GM12873 (cell line): ENCODE data around the gene NES.

Experiments
- CTCF ChIP-seq: IDR thresholded peaks from 2 replicates; pipeline ENCODE4 v1.5.1; 2012; ENCODE audit warnings: low read depth, mild to moderate bottlenecking, moderate library complexity, low read length, control low read depth; ENCODE audit not compliant: insufficient read depth; ENCODE audit errors: missing control alignments

Gene NES

GRCh38 chr1:156626079-156626438, 51.1 kb downstream of the NES start:
- no peak for TF ChIP-seq CTCF

- TF ChIP-seq CTCF = peak; percentile 91
Measured at GRCh38 chr1:156625436-156626078, 51.6 kb downstream of the NES start.

GRCh38 chr1:156624814-156625435, 52.3 kb downstream of the NES start:
- no peak for TF ChIP-seq CTCF

GRCh38 chr1:156623946-156624813, 53.0 kb downstream of the NES start:
- TF ChIP-seq CTCF = peak; percentile 54

GRCh38 chr1:156622581-156623297, 54.5 kb downstream of the NES start:
- no peak for TF ChIP-seq CTCF

GRCh38 chr1:156619582-156619955, 57.6 kb downstream of the NES start:
- no peak for TF ChIP-seq CTCF

GRCh38 chr1:156618853-156619581, 58.2 kb downstream of the NES start, which contains the start of gene HAPLN2:
TSS of gene HAPLN2 (plus strand) at chr1:156619415. CDS start at chr1:156623491, 4,076 bp downstream.
- peak; percentile 74 for TF ChIP-seq CTCF
